GM04504 (cell line): ENCODE results near the gene CES5A.
A peak's percentile ranks its signal among the peaks of the same experiment; 100 is the strongest.
"Not testable (repeated sequence)": the region's sequence is repeated elsewhere in the genome, so short reads cannot be mapped to it uniquely, and the experiment has no call there.

ENCODE experiments used
- DNase-seq: peaks from one replicate; pipeline ENCODE4 v3.0.0-alpha.2; 2012; ENCODE audit warnings: low read depth

CES5A gene

GRCh38 chr16:55876854-55877253, 1.7 kb upstream of the CES5A start:
- DNase-seq = no peak

GRCh38 chr16:55873122-55873521, 2.1 kb downstream of the CES5A start:
- no peak for DNase-seq

GRCh38 chr16:55872130-55872529, 3.0 kb downstream of the CES5A start:
- no peak for DNase-seq

GRCh38 chr16:55871411-55872038, 3.6 kb downstream of the CES5A start:
- DNase-seq = no peak

- DNase-seq = no peak
These were observed 6.2 kb downstream of the CES5A start for GRCh38 chr16:55868980-55869379.

- no peak for DNase-seq
These were observed 7.0 kb downstream of the CES5A start for GRCh38 chr16:55868137-55868536.

- no peak for DNase-seq
These were observed 13.9 kb downstream of the CES5A start for GRCh38 chr16:55861288-55861687.

GRCh38 chr16:55857650-55858049, 17.5 kb downstream of the CES5A start:
- not testable (repeated sequence) for DNase-seq

GRCh38 chr16:55856950-55857349, 18.2 kb downstream of the CES5A start:
- DNase-seq = no peak

- DNase-seq = peak; percentile 5
These were observed 22.1 kb downstream of the CES5A start for GRCh38 chr16:55853114-55853513.

- DNase-seq = no peak
These were observed 25.6 kb downstream of the CES5A start for GRCh38 chr16:55849536-55849935.

- DNase-seq = no peak
These were observed 28.4 kb downstream of the CES5A start for GRCh38 chr16:55846598-55847346.

- DNase-seq = no peak
These were observed 32.1 kb downstream of the CES5A start for GRCh38 chr16:55843105-55843395.

GRCh38 chr16:55842369-55843104, 32.6 kb downstream of the CES5A start:
- DNase-seq = peak; percentile 10

- no peak for DNase-seq
These were observed 36.1 kb downstream of the CES5A start for GRCh38 chr16:55839115-55839514.

- no peak for DNase-seq
These were observed 39.0 kb downstream of the CES5A start for GRCh38 chr16:55836158-55836611.

- DNase-seq = no peak
These were observed 39.6 kb downstream of the CES5A start for GRCh38 chr16:55835581-55835980.

- DNase-seq = not testable (repeated sequence)
These were observed 40.0 kb downstream of the CES5A start for GRCh38 chr16:55835173-55835572.

- DNase-seq = no peak
These were observed 41.1 kb downstream of the CES5A start for GRCh38 chr16:55834049-55834448.

GRCh38 chr16:55832773-55833691, 42.1 kb downstream of the CES5A start, which contains the start of gene CES1:
CES1 (minus strand) TSS chr16:55833096; CDS start chr16:55833055, 41 bp downstream.
- no peak for DNase-seq

- DNase-seq = no peak
These were observed 42.8 kb downstream of the CES5A start for GRCh38 chr16:55832425-55832772.

GRCh38 chr16:55830658-55831294, 44.4 kb downstream of the CES5A start:
- no peak for DNase-seq
